BE2C (cell line): ENCODE measurements around the gene PC.
A peak's percentile ranks its signal among the peaks of the same experiment; 100 is the strongest.

Experiments used
- DNase-seq: peaks from one replicate; pipeline ENCODE4 v3.0.0-alpha.2; 2020
- H3K27me3 ChIP-seq: fragments of 250-450 bp; sonication (Bioruptor Pico); 2 replicates; pipeline ENCODE4 v1.5.1; 2020; ENCODE audit warnings: mild to moderate bottlenecking
- H3K36me3 ChIP-seq: fragments of 250-450 bp; sonication (Bioruptor Pico); 2 replicates; pipeline ENCODE4 v1.5.1; 2020; ENCODE audit warnings: mild to moderate bottlenecking
- H3K4me1 ChIP-seq: fragments of 250-450 bp; sonication (Bioruptor Pico); 2 replicates; pipeline ENCODE4 v1.5.1; 2020
- H3K4me3 ChIP-seq: 2 replicates; pipeline ENCODE4 v1.5.1; 2011; ENCODE audit warnings: low read depth, low read length
- H3K9me3 ChIP-seq: fragments of 250-450 bp; sonication (Bioruptor Pico); 2 replicates; pipeline ENCODE4 v1.5.1; 2020
- CTCF ChIP-seq: IDR thresholded peaks from 2 replicates; pipeline ENCODE4 v1.5.1; 2012; ENCODE audit warnings: mild to moderate bottlenecking, low read depth, low read length

Gene PC

GRCh38 chr11:66845876-66846212, 112.3 kb downstream of the PC start:
- H3K27me3 ChIP-seq, result no peaks in the 10 kb centered on the region
- no peaks in the 10 kb centered on the region; the same call in 1 of the 2 replicates for H3K4me1 ChIP-seq
- H3K9me3 ChIP-seq, result no peaks in the 10 kb centered on the region
- H3K4me3 ChIP-seq, result no peak overlapping the region
- DNase-seq, result peak; percentile 11
- H3K36me3 ChIP-seq, result peaks cover 47% of the 10 kb centered on the region
- 0 out of 2 replicates have a peak, but pooled peaks have one; percentile 15 for TF ChIP-seq CTCF

- Histone ChIP-seq H3K4me1 (no peaks in the 10 kb centered on the region; the same call in 1 of the 2 replicates), H3K36me3 (peaks cover 43% of the 10 kb centered on the region), H3K27me3 (no peaks in the 10 kb centered on the region), H3K4me3 (no peak overlapping the region), H3K9me3 (no peaks in the 10 kb centered on the region)
- TF ChIP-seq CTCF, result no peak
- DNase-seq, result no peak
Observed at GRCh38 chr11:66845143-66845875, 112.9 kb downstream of the PC start.

- H3K9me3 ChIP-seq, result no peaks in the 10 kb centered on the region
- no peaks in the 10 kb centered on the region; the same call in 1 of the 2 replicates for H3K4me1 ChIP-seq
- peaks cover 36% of the 10 kb centered on the region for H3K36me3 ChIP-seq
- no peaks in the 10 kb centered on the region for H3K27me3 ChIP-seq
- H3K4me3 ChIP-seq, result peak overlapping the region; percentile 82
- TF ChIP-seq CTCF, result no peak
- no peak for DNase-seq
Observed at GRCh38 chr11:66844496-66845142, 113.6 kb downstream of the PC start.

GRCh38 chr11:66843776-66844495, 114.2 kb downstream of the PC start:
- no peaks in the 10 kb centered on the region for H3K27me3 ChIP-seq
- no peaks in the 10 kb centered on the region; the same call in 1 of the 2 replicates for H3K4me1 ChIP-seq
- H3K36me3 ChIP-seq, result peaks cover 29% of the 10 kb centered on the region
- H3K9me3 ChIP-seq, result no peaks in the 10 kb centered on the region
- DNase-seq, result no peak
- TF ChIP-seq CTCF, result no peak
- peak overlapping the region; percentile 82 for H3K4me3 ChIP-seq

GRCh38 chr11:66842896-66843775, 115.0 kb downstream of the PC start, which contains the start of gene RCE1:
Gene RCE1 (plus strand): TSS chr11:66843441. CDS start chr11:66843456, 15 bp downstream.
- H3K9me3 ChIP-seq, result no peaks in the 10 kb centered on the region
- H3K36me3 ChIP-seq, result peaks cover 23% of the 10 kb centered on the region
- peak; percentile 94 for DNase-seq
- no peaks in the 10 kb centered on the region for H3K27me3 ChIP-seq
- TF ChIP-seq CTCF, result no peak
- peak within 1 kb of the TSS; percentile 82 for H3K4me3 ChIP-seq
- H3K4me1 ChIP-seq, result no peaks in the 10 kb centered on the region; the same call in 1 of the 2 replicates
